Measurements from ENCODE around the gene FAXDC2. TPM values are rescaled to one million over a fixed set of nuclear protein-coding genes. Genes with fewer than 3 reads are reported as not detected.

FAXDC2 gene
- total RNA-seq, 1 donor from 2014 or later: 2.6 TPM

DNA sequence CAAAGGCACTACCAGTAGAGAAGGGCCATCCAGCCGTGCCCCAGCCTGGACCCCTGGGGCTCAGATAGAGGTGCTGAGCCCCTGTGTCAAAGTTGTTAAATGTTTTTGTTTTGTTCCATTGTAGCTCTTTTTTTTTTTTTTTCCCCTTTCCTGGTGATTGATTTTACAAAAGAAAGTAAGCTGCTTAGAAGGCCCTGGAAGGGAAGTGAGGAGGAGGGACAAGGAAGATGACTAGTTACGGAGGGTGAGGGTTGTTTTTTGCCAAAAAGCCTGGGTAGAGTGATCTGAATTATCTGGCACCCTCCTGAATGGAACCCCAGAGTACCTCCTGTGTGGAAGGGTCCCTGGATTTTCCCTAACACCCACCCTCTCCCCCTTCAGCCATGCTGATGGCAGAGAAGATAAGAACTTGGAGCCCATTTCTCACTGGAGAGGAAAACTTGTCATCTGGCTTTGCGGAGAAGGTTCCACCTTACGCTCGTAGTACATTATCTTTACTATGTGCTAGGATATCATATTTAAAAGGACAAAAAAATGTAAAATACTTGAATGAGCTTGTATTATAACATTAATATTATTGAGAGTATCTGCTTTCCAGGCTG, 33.4 kb downstream of the FAXDC2 start:
- Histone ChIP-seq H3K36me3 (ENCODE audit: control insufficient read depth, insufficient read depth, low read length) (peaks cover 5% of the 10 kb centered on the region), H3K27me3 (ENCODE audit: control insufficient read depth, insufficient read depth, low read length) (no peaks in the 10 kb centered on the region), H3K4me3 (ENCODE audit: low read depth, low read length) (no peak overlapping the region)
- TF ChIP-seq, protein P1, sequence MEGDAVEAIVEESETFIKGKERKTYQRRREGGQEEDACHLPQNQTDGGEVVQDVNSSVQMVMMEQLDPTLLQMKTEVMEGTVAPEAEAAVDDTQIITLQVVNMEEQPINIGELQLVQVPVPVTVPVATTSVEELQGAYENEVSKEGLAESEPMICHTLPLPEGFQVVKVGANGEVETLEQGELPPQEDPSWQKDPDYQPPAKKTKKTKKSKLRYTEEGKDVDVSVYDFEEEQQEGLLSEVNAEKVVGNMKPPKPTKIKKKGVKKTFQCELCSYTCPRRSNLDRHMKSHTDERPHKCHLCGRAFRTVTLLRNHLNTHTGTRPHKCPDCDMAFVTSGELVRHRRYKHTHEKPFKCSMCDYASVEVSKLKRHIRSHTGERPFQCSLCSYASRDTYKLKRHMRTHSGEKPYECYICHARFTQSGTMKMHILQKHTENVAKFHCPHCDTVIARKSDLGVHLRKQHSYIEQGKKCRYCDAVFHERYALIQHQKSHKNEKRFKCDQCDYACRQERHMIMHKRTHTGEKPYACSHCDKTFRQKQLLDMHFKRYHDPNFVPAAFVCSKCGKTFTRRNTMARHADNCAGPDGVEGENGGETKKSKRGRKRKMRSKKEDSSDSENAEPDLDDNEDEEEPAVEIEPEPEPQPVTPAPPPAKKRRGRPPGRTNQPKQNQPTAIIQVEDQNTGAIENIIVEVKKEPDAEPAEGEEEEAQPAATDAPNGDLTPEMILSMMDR (IDR thresholded peaks at IDR 0.05; ENCODE audit: insufficient read depth, low read length, poor library complexity, severe bottlenecking): no peak
- DNase-seq (ENCODE audit: low read depth): no peak

DNA sequence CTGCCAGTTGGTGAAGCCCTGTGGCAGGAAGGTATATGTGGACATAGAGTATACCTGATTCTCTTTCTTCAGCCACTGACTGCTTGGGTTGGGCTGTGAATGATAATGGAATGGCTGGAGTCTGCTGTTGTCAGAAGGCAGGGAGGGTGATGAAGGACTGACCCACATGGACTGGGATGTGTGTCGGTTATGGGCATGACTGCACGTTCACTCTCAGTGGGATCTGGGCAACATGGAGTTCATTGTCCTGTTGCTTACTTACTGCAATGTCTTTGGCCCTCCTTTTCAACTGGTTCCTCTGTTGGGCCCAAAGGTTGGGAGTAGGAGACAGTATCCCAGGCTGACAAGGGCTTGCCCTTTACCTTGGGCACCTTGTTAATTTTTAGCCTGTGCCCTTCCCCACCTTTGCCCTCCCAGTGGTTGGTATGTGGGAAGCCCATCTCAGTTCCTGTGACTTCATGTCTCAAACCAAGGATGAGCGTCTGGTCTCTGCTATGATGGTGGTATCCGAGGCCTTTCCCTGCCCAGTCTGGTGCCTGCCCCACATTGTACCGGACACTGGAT, 34.6 kb downstream of the FAXDC2 start:
- H3K36me3 ChIP-seq (ENCODE audit: control insufficient read depth, insufficient read depth, low read length): peaks cover 4% of the 10 kb centered on the region
- TF ChIP-seq, protein P1 (IDR thresholded peaks at IDR 0.05; ENCODE audit: insufficient read depth, low read length, poor library complexity, severe bottlenecking): no peak
- H3K27me3 ChIP-seq (ENCODE audit: control insufficient read depth, insufficient read depth, low read length): no peaks in the 10 kb centered on the region
- H3K4me3 ChIP-seq (ENCODE audit: low read depth, low read length): no peak overlapping the region
- DNase-seq (ENCODE audit: low read depth): no peak

DNA sequence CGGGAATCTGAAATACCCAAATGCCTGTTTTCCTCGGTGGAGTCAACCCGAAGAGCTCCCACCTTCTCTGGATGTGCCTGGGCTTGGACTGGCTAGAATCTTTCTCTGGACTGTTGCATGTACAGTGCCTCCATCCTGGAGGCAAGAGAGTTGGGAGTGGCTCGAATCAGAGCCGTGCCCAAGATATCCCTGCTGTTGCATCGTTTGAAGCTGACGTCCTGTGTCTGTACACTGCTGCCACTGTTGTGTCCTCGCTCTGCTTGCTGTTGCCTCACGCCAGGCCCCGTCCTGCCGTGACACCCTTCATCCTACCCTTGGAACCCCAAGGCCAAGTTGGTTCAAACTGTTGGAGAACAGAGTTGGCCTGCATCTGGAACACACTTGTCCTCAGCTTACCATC, 35.4 kb downstream of the FAXDC2 start:
- Histone ChIP-seq H3K4me3 (ENCODE audit: low read depth, low read length) (no peak overlapping the region), H3K36me3 (ENCODE audit: control insufficient read depth, insufficient read depth, low read length) (peaks cover 4% of the 10 kb centered on the region), H3K27me3 (ENCODE audit: control insufficient read depth, insufficient read depth, low read length) (no peaks in the 10 kb centered on the region)
- TF ChIP-seq, protein P1 (IDR thresholded peaks at IDR 0.05; ENCODE audit: insufficient read depth, low read length, poor library complexity, severe bottlenecking): no peak
- DNase-seq (ENCODE audit: low read depth): no peak

DNA sequence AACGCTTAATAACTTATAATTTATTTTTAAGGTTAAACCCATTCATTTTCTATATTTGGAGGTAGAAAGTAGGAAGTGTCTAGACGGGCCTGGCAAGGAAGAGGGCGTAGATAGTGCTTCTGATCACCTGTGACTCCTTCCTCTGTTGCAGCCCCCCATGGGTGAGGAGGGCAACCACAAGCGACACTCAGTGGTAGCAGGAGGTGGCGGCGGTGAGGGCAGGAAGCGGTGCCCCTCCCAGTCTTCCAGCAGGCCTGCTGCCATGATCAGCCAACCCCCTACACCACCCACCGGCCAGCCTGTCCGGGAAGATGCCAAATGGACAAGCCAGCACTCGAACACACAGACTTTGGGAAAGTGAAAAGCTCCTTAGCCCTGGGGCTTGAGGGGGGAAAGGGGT, 36.7 kb downstream of the FAXDC2 start:
- H3K36me3 ChIP-seq (ENCODE audit: control insufficient read depth, insufficient read depth, low read length): peaks cover 4% of the 10 kb centered on the region
- no peak for DNase-seq (ENCODE audit: low read depth)
- H3K4me3 ChIP-seq (ENCODE audit: low read depth, low read length): no peak overlapping the region
- TF ChIP-seq, protein P1 (IDR thresholded peaks at IDR 0.05; ENCODE audit: insufficient read depth, low read length, poor library complexity, severe bottlenecking): no peak
- H3K27me3 ChIP-seq (ENCODE audit: control insufficient read depth, insufficient read depth, low read length): no peaks in the 10 kb centered on the region

DNA sequence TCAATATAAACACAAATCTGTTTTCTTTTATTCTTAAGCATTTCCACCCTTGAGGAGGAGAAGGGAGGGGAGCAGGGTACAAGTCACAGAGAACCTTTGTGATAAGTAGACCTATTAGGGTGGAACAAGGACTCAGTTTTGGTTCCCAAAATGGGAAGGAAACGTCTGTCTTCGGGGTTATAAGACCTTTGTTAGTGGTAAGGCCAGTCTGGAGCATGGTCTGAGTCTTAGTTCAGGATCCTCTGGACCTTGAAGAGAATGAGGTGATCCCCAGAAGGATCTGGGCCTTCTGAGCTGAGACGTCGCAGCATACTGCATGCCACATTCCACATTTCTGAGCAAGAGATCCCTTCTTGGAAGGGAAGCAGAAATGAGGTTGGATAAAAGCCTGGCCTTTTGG, 37.2 kb downstream of the FAXDC2 start:
- TF ChIP-seq, protein P1 (IDR thresholded peaks at IDR 0.05; ENCODE audit: insufficient read depth, low read length, poor library complexity, severe bottlenecking): no peak
- no peaks in the 10 kb centered on the region for H3K27me3 ChIP-seq (ENCODE audit: control insufficient read depth, insufficient read depth, low read length)
- no peak overlapping the region for H3K4me3 ChIP-seq (ENCODE audit: low read depth, low read length)
- no peak for DNase-seq (ENCODE audit: low read depth)
- peaks cover 4% of the 10 kb centered on the region for H3K36me3 ChIP-seq (ENCODE audit: control insufficient read depth, insufficient read depth, low read length)

All from kidney epithelial cell (primary cell).